Loucy (cell line): ENCODE results near the gene SPEF1.

ENCODE experiments used
- H2AFZ ChIP-seq: fragments of 200-600 bp; sonication (generic); 2 replicates; pipeline ENCODE4 v1.6.0; 2016; ENCODE audit warnings: antibody characterized with exemption, mild to moderate bottlenecking, low read length, moderate library complexity
- H3F3A ChIP-seq: fragments of 200-600 bp; 2 replicates; pipeline ENCODE4 v1.6.0; 2016; ENCODE audit warnings: antibody characterized with exemption, low read depth, mild to moderate bottlenecking
- H3K27me3 ChIP-seq: fragments of 200-600 bp; sonication (generic); 2 replicates; pipeline ENCODE4 v1.6.1; 2014; ENCODE audit warnings: low read length, mild to moderate bottlenecking; ENCODE audit not compliant: insufficient read depth, poor library complexity, severe bottlenecking
- H3K36me3 ChIP-seq: fragments of 200-600 bp; sonication (generic); 2 replicates; pipeline ENCODE4 v1.6.1; 2016; ENCODE audit warnings: low read length; ENCODE audit not compliant: insufficient read depth
- H3K4me1 ChIP-seq: fragments of 200-600 bp; sonication (generic); 2 replicates; pipeline ENCODE4 v1.5.1; 2014; ENCODE audit warnings: low read length, mild to moderate bottlenecking; ENCODE audit not compliant: insufficient read depth, poor library complexity, severe bottlenecking
- H3K4me2 ChIP-seq: fragments of 200-600 bp; sonication (generic); 2 replicates; pipeline ENCODE4 v1.6.0; 2014; ENCODE audit warnings: antibody characterized with exemption, low read length, low read depth, mild to moderate bottlenecking; ENCODE audit not compliant: poor library complexity, severe bottlenecking
- H3K4me3 ChIP-seq: fragments of 200-600 bp; sonication (generic); 2 replicates; pipeline ENCODE4 v1.5.1; 2014; ENCODE audit warnings: low read length, mild to moderate bottlenecking, mixed read lengths; ENCODE audit not compliant: poor library complexity, severe bottlenecking
- H3K79me2 ChIP-seq: fragments of 200-600 bp; sonication (generic); 2 replicates; pipeline ENCODE4 v1.6.1; 2014; ENCODE audit warnings: low read length; ENCODE audit not compliant: insufficient read depth
- H3K9ac ChIP-seq: fragments of 200-600 bp; sonication (generic); 2 replicates; pipeline ENCODE4 v1.6.0; 2014; ENCODE audit warnings: mild to moderate bottlenecking, low read depth, low read length, moderate library complexity; ENCODE audit not compliant: poor library complexity, severe bottlenecking
- H3K9me2 ChIP-seq: fragments of 200-600 bp; sonication (generic); replicated peaks from 2 replicates; pipeline ENCODE4 v1.6.1; 2016; ENCODE audit warnings: low read depth, low read length, mixed read lengths
- H3K9me3 ChIP-seq: fragments of 200-600 bp; sonication (generic); 2 replicates; pipeline ENCODE4 v1.6.1; 2014; ENCODE audit warnings: mild to moderate bottlenecking, antibody characterized with exemption, low read length, low read depth; ENCODE audit not compliant: insufficient read depth
- H4K20me1 ChIP-seq: fragments of 200-600 bp; sonication (generic); 2 replicates; pipeline ENCODE4 v1.6.0; 2014; ENCODE audit warnings: antibody characterized with exemption, low read length, mild to moderate bottlenecking; ENCODE audit not compliant: insufficient read depth, poor library complexity, severe bottlenecking
- CTCF ChIP-seq: fragments of 200-600 bp; sonication (generic); conservative IDR thresholded peaks from 2 replicates; pipeline ENCODE4 v1.5.1; 2014; ENCODE audit warnings: mild to moderate bottlenecking, antibody characterized with exemption, low read length
- EZH2phosphoT487 ChIP-seq: fragments of 200-600 bp; IDR thresholded peaks from 2 replicates; pipeline ENCODE4 v1.6.1; 2018; ENCODE audit warnings: antibody characterized with exemption, mild to moderate bottlenecking, moderate library complexity, borderline replicate concordance

SPEF1 gene

DNA sequence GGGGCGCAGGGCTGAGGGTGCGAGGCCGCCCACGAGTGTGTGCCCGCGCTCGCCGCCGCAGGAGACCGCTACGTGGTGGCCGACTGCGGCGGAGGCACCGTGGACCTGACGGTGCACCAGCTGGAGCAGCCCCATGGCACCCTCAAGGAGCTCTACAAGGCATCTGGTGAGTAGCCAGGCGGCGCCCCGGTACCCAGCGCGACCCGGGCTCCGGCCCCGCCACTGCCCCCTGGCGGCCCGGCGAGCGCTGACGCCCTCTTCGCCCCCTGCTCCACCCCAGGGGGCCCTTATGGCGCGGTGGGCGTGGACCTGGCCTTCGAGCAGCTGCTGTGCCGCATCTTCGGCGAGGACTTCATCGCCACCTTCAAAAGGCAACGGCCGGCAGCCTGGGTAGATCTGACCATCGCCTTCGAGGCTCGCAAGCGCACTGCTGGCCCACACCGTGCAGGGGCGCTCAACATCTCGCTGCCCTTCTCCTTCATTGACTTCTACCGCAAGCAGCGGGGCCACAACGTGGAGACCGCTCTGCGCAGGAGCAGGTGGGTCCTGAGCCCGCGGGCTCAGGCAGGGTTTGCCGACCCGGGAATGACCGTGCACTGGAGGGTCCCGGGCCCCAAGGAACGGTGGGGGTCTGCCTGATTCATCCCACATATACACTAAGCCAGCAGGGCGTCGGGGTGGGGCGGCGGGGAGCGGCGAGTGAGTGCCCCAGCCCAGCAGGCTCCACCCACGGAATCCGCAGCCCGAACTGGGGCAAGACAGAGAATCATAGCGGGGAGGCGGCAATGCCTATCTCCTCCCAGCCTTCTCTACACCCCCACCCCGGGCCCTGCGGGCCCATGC is 31.3 kb downstream of the SPEF1 start:
- Histone ChIP-seq H3K4me1 (peaks cover 5% of the 10 kb centered on the region), H3K79me2 (no peaks in the 10 kb centered on the region), H3F3A (no peaks in the 10 kb centered on the region), H3K9me3 (no peaks in the 10 kb centered on the region), H3K4me2 (no peak overlapping the region), H3K27me3 (no peaks in the 10 kb centered on the region), H3K9ac (no peak overlapping the region), H3K36me3 (no peaks in the 10 kb centered on the region; the same call in 1 of the 2 replicates), H2AFZ (no peak overlapping the region), H3K4me3 (no peak overlapping the region), H4K20me1 (no peaks in the 10 kb centered on the region), H3K9me2 (no peaks in the 10 kb centered on the region)
- TF ChIP-seq EZH2phosphoT487 (no peak), CTCF (no peak)

DNA sequence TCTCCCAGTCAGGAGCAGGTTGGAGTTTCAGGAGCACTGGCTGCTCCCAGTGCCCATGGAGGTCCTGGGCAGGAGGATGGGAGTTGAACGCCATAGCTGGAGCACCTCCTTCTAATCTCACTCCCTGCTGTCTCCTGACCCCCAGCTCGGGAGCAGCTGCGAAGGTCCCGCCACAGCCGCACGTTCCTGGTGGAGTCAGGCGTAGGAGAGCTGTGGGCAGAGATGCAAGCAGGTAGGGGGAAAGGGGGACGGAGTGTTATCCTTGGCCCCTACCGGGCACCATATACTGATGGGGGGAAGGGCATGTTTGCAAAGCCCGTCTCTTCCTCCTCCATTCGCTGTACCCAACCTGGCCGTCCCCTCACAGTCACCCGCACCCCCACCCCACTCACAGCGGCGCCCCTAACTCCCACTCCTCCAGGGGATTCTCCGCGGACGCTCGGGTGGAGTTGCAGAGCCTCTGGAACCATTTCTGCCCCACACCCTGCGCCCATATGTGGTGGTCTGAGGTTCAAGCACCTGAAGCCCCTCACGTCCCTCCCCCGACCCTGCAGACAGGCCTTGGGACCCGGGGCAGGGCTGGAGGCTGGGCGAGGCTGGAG is 32.1 kb downstream of the SPEF1 start:
- H3K27me3 ChIP-seq = no peaks in the 10 kb centered on the region
- H3K9me3 ChIP-seq = no peaks in the 10 kb centered on the region
- no peak overlapping the region for H3K4me3 ChIP-seq
- H3K9me2 ChIP-seq = no peaks in the 10 kb centered on the region
- H3K4me1 ChIP-seq = peaks cover 12% of the 10 kb centered on the region
- no peak for TF ChIP-seq CTCF
- TF ChIP-seq EZH2phosphoT487 = no peak
- H3K4me2 ChIP-seq = no peak overlapping the region
- H2AFZ ChIP-seq = no peak overlapping the region
- H3K9ac ChIP-seq = no peak overlapping the region
- no peaks in the 10 kb centered on the region for H3K79me2 ChIP-seq
- H4K20me1 ChIP-seq = no peaks in the 10 kb centered on the region
- H3F3A ChIP-seq = no peaks in the 10 kb centered on the region
- no peaks in the 10 kb centered on the region for H3K36me3 ChIP-seq

DNA sequence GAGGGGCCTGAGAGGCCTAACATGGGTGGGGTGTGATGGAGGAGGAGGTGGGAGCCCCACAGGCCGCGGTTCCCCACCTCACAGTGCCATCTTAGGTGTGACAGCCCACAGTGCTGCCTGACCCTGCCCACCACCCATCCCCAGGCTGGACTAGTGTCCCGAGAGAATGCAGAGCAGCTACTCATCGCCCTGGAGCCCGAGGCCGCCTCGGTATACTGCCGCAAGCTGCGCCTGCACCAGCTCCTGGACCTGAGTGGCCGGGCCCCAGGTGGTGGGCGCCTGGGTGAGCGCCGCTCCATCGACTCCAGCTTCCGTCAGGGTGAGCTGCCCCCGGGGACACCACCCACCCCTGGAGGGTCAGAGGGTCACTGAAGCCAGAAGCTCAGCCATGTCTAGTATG is 33.2 kb downstream of the SPEF1 start:
- no peaks in the 10 kb centered on the region for H3F3A ChIP-seq
- no peaks in the 10 kb centered on the region for H3K79me2 ChIP-seq
- no peak overlapping the region for H3K4me3 ChIP-seq
- no peaks in the 10 kb centered on the region for H3K27me3 ChIP-seq
- TF ChIP-seq CTCF (no peak), EZH2phosphoT487 (no peak)
- H3K36me3 ChIP-seq = no peaks in the 10 kb centered on the region
- H3K4me1 ChIP-seq = peaks cover 13% of the 10 kb centered on the region
- H3K9me3 ChIP-seq = no peaks in the 10 kb centered on the region
- no peaks in the 10 kb centered on the region for H4K20me1 ChIP-seq
- H3K9me2 ChIP-seq = no peaks in the 10 kb centered on the region
- H3K9ac ChIP-seq = no peak overlapping the region
- H2AFZ ChIP-seq = no peak overlapping the region
- no peak overlapping the region for H3K4me2 ChIP-seq
